OCI-LY1 (cell line): ENCODE results near the gene DHRSX.

Source experiments
- H2AFZ ChIP-seq: fragments of 200-600 bp; sonication (generic), shearing (Covaris generic); 2 replicates; pipeline ENCODE4 v1.6.0; 2014; ENCODE audit warnings: antibody characterized with exemption, mild to moderate bottlenecking, low read length
- H3F3A ChIP-seq: fragments of 200-600 bp; sonication (generic), shearing (Covaris generic); 2 replicates; pipeline ENCODE4 v1.6.0; 2014; ENCODE audit warnings: mild to moderate bottlenecking, antibody characterized with exemption, low read length, moderate library complexity; ENCODE audit not compliant: insufficient read depth
- H3K27ac ChIP-seq: fragments of 200-600 bp; sonication (generic); 2 replicates; pipeline ENCODE4 v1.5.1; 2014; ENCODE audit warnings: low read length, mixed run types, mild to moderate bottlenecking, low read depth; ENCODE audit not compliant: poor library complexity, severe bottlenecking
- H3K27me3 ChIP-seq: fragments of 200-600 bp; sonication (generic); 2 replicates; pipeline ENCODE4 v1.6.0; 2014; ENCODE audit warnings: antibody characterized with exemption, mild to moderate bottlenecking, low read length, moderate library complexity; ENCODE audit not compliant: insufficient read depth
- H3K36me3 ChIP-seq: fragments of 200-600 bp; sonication (generic); 2 replicates; pipeline ENCODE4 v1.6.1; 2014; ENCODE audit warnings: mild to moderate bottlenecking, antibody characterized with exemption, low read length, moderate library complexity, mixed read lengths; ENCODE audit not compliant: insufficient read depth
- H3K4me1 ChIP-seq: fragments of 200-600 bp; sonication (generic); 2 replicates; pipeline ENCODE4 v1.5.1; 2014; ENCODE audit warnings: mild to moderate bottlenecking, low read length, moderate library complexity; ENCODE audit not compliant: insufficient read depth, severe bottlenecking
- H3K4me2 ChIP-seq: fragments of 200-600 bp; sonication (generic), shearing (Covaris generic); 2 replicates; pipeline ENCODE4 v1.6.1; 2014; ENCODE audit warnings: low read length
- H3K4me3 ChIP-seq: fragments of 200-600 bp; sonication (generic); 2 replicates; pipeline ENCODE4 v1.5.1; 2014; ENCODE audit warnings: low read length, low read depth, mild to moderate bottlenecking, mixed read lengths; ENCODE audit not compliant: poor library complexity, severe bottlenecking
- H3K79me2 ChIP-seq: fragments of 200-600 bp; shearing (Covaris generic); 2 replicates; pipeline ENCODE4 v1.6.1; 2016; ENCODE audit warnings: mixed run types, low read length, mixed read lengths; ENCODE audit not compliant: insufficient read depth
- H3K9ac ChIP-seq: fragments of 200-600 bp; sonication (generic), shearing (Covaris generic); 2 replicates; pipeline ENCODE4 v1.6.1; 2014; ENCODE audit warnings: mild to moderate bottlenecking, low read length, mixed read lengths
- H3K9me2 ChIP-seq: fragments of 200-600 bp; sonication (generic), shearing (Covaris generic); 2 replicates; pipeline ENCODE4 v1.6.1; 2014; ENCODE audit warnings: low read depth, mild to moderate bottlenecking, low read length, mixed read lengths
- H3K9me3 ChIP-seq: fragments of 200-600 bp; shearing (Covaris generic); 2 replicates; pipeline ENCODE4 v1.6.1; 2014; ENCODE audit warnings: low read length, mixed read lengths
- H4K20me1 ChIP-seq: fragments of 200-600 bp; sonication (generic), shearing (Covaris generic); 2 replicates; pipeline ENCODE4 v1.6.0; 2016; ENCODE audit warnings: mild to moderate bottlenecking, low read length; ENCODE audit not compliant: insufficient read depth
- EZH2 ChIP-seq: fragments of 200-600 bp; sonication (generic), shearing (Covaris generic); IDR thresholded peaks from 2 replicates; pipeline ENCODE4 v1.8.0; 2017; ENCODE audit warnings: borderline replicate concordance, mixed run types, mild to moderate bottlenecking, antibody characterized with exemption, low read length, moderate library complexity, mixed read lengths
- TF ChIP-seq, protein P1 (sequence below): fragments of 200-600 bp; sonication (generic), shearing (Covaris generic); IDR thresholded peaks from 2 replicates; pipeline ENCODE4 v1.5.1; 2017; ENCODE audit warnings: mild to moderate bottlenecking, antibody characterized with exemption, low read length, moderate library complexity, mixed read lengths

Gene DHRSX

DNA sequence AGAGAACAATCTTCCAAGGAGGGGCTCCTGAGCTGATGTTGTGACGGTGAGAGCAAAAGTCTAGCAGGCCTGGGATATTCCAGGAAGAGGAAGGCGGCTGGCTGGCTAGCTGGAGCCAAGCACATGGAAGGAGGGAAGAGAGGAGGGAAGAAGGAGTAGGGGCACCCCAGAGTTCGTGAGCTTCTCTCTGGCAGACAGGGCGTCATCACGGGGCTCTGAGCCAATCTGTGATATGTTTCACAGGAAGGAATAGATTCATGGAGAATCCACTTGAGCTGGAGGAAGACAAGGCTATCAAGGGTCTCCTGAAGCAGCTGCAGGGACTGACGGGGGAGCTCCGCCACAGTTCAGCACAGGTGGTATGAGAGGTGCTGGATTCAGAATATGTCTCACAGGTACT lies 73.6 kb downstream of the DHRSX start:
- TF ChIP-seq, protein P1, sequence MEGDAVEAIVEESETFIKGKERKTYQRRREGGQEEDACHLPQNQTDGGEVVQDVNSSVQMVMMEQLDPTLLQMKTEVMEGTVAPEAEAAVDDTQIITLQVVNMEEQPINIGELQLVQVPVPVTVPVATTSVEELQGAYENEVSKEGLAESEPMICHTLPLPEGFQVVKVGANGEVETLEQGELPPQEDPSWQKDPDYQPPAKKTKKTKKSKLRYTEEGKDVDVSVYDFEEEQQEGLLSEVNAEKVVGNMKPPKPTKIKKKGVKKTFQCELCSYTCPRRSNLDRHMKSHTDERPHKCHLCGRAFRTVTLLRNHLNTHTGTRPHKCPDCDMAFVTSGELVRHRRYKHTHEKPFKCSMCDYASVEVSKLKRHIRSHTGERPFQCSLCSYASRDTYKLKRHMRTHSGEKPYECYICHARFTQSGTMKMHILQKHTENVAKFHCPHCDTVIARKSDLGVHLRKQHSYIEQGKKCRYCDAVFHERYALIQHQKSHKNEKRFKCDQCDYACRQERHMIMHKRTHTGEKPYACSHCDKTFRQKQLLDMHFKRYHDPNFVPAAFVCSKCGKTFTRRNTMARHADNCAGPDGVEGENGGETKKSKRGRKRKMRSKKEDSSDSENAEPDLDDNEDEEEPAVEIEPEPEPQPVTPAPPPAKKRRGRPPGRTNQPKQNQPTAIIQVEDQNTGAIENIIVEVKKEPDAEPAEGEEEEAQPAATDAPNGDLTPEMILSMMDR: no peak
- no peak for TF ChIP-seq EZH2
- no peaks in the 10 kb centered on the region for H4K20me1 ChIP-seq
- H2AFZ ChIP-seq: no peak overlapping the region
- no peak overlapping the region for H3K4me3 ChIP-seq
- peaks cover under 1% of the 10 kb centered on the region for H3K4me1 ChIP-seq
- H3K27me3 ChIP-seq: no peaks in the 10 kb centered on the region
- no peaks in the 10 kb centered on the region; the same call in 1 of the 2 replicates for H3K9me3 ChIP-seq
- H3K9me2 ChIP-seq: no peaks in the 10 kb centered on the region
- no peak overlapping the region for H3K27ac ChIP-seq
- H3F3A ChIP-seq: no peaks in the 10 kb centered on the region
- no peak overlapping the region for H3K9ac ChIP-seq
- H3K4me2 ChIP-seq: no peak overlapping the region
- peaks cover 35% of the 10 kb centered on the region for H3K36me3 ChIP-seq
- H3K79me2 ChIP-seq: no peaks in the 10 kb centered on the region

DNA sequence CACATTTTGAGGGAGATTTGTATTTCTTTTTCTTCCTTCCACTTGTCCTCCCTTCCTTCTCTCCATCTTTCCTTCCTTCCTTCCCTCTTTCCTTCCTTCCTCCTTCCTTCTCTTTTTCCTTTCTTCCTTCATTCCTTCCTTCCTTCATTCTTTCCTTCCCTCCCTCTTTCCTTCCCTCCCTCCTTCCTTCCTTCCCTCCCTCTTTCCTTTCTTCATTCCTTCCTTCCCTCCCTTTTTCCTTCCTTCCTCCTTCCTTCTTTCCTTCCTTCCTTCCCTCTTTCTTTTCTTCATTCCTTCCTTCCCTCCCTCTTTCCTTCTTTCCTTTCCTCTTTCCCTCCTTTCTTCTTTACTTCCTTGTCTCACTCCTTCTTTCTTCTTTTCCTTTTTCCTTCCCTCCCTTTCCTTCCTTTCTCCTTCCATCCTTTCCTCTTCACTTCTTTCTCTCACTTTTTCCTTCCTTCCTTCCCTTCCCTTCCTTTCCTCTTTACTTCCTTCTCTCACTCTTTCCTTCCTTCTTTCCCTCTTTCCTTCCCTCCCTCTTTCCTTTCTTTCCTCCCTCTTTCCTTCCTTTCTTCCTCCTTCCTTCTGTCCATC lies 74.4 kb downstream of the DHRSX start:
- TF ChIP-seq, protein P1: no peak
- TF ChIP-seq EZH2: no peak
- no peak overlapping the region for H3K9ac ChIP-seq
- no peaks in the 10 kb centered on the region; the same call in 1 of the 2 replicates for H3K9me3 ChIP-seq
- H3K9me2 ChIP-seq: no peaks in the 10 kb centered on the region
- H3K27ac ChIP-seq: no peak overlapping the region
- no peaks in the 10 kb centered on the region for H3F3A ChIP-seq
- H3K4me1 ChIP-seq: no peaks in the 10 kb centered on the region
- H3K27me3 ChIP-seq: no peaks in the 10 kb centered on the region
- H4K20me1 ChIP-seq: no peaks in the 10 kb centered on the region
- no peak overlapping the region for H3K4me3 ChIP-seq
- no peaks in the 10 kb centered on the region for H3K79me2 ChIP-seq
- H3K4me2 ChIP-seq: no peak overlapping the region
- H3K36me3 ChIP-seq: peaks cover 38% of the 10 kb centered on the region
- H2AFZ ChIP-seq: no peak overlapping the region

DNA sequence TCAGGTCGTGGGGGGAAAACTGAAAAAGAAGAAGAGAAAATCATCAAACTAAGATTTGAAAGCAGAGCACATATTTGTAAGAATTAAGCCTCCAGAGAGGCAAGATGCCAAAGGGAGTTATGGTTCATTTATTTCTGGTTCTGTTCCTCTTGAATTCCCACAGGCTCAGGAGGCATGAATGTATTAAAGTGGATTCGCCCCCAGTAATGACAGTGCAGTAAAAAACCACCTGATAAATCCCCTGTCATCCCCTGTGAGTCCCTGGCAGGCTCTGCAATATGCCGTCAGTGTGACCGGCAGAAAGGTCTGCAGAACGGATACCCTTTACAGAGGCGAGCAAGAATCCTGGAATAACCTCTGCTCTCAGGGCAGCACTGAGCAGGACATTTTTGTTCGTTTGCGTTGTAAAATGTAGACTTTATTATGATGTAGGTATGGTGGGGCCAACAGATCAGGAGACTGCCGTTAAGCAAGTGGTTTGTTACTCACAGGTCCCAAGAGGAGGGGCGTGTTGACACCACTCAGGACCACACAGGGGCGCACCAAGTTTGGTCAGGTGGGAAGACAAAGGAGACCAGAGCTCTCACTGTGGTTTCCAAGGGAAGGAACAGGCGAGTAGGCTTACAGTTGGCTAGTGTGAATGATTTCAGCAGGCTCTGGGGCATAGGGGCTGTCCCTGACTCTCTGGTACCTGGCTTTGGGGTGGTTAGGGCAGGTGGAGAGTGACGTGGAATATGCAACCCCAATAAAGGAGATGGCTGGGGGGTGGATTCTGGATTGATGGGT lies 75.3 kb downstream of the DHRSX start:
- Histone ChIP-seq H3K27me3 (no peaks in the 10 kb centered on the region), H4K20me1 (no peaks in the 10 kb centered on the region), H3F3A (no peaks in the 10 kb centered on the region), H3K9me3 (no peaks in the 10 kb centered on the region), H3K79me2 (no peaks in the 10 kb centered on the region), H3K27ac (no peak overlapping the region), H3K9ac (no peak overlapping the region), H3K4me2 (no peak overlapping the region), H3K9me2 (no peaks in the 10 kb centered on the region), H3K4me1 (no peaks in the 10 kb centered on the region), H3K4me3 (no peak overlapping the region), H2AFZ (no peak overlapping the region), H3K36me3 (peaks cover 47% of the 10 kb centered on the region)
- TF ChIP-seq, protein P1: no peak
- TF ChIP-seq EZH2: no peak
